ENCODE data around the gene OR52R1.

DNA sequence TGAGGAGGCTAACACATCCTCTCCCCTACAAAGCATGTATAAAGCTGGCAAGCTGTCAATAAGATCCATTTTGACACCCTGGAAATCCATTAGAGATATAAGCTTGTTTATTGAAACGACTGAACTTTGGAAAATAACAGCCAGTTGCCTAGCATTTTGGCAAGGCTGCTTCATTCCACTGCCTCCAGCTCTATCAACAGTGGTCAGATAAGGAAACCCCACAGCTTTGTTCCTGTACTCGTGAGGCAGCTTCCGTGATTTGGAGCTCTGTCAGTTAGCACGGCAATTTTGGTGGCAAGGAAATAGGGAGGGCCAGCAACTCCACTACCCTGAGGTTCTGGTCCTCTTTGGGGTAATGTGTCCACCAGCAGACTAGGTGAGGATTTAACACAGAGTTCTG lies 46.9 kb upstream of the OR52R1 start:
- TF ChIP-seq, protein P1, sequence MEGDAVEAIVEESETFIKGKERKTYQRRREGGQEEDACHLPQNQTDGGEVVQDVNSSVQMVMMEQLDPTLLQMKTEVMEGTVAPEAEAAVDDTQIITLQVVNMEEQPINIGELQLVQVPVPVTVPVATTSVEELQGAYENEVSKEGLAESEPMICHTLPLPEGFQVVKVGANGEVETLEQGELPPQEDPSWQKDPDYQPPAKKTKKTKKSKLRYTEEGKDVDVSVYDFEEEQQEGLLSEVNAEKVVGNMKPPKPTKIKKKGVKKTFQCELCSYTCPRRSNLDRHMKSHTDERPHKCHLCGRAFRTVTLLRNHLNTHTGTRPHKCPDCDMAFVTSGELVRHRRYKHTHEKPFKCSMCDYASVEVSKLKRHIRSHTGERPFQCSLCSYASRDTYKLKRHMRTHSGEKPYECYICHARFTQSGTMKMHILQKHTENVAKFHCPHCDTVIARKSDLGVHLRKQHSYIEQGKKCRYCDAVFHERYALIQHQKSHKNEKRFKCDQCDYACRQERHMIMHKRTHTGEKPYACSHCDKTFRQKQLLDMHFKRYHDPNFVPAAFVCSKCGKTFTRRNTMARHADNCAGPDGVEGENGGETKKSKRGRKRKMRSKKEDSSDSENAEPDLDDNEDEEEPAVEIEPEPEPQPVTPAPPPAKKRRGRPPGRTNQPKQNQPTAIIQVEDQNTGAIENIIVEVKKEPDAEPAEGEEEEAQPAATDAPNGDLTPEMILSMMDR (conservative IDR thresholded peaks at IDR 0.05; ENCODE audit: low read depth, low read length): no peak
- no peak for TF ChIP-seq EZH2 (IDR thresholded peaks at IDR 0.05; ENCODE audit: low read length, unreplicated experiment)

Measured in PC-3 (cell line).